Measurements from ENCODE around the gene PLD1. TPM values are rescaled to one million over a fixed set of nuclear protein-coding genes. Genes with fewer than 3 reads are reported as not detected.

Gene PLD1
- total RNA-seq, 2 experiments from 2014 or later, result 0.22 to 1.0 TPM

GRCh38 chr3:171557173-171557572 lies 253.1 kb downstream of the PLD1 start:
- Histone ChIP-seq H3K9me3 (ENCODE audit: control insufficient read depth in 1 of 2, insufficient read depth in 1 of 2, low read length in 2 of 2) (no peaks in the 10 kb centered on the region), H3K36me3 (ENCODE audit: insufficient read depth, low read length) (no peaks in the 10 kb centered on the region), H3K4me3 (ENCODE audit: low read length) (no peak overlapping the region), H3K4me1 (ENCODE audit: insufficient read depth, low read length) (peaks cover 4% of the 10 kb centered on the region), H3K27me3 (ENCODE audit: control insufficient read depth in 1 of 2, insufficient read depth in 2 of 2, low read length in 2 of 2) (no peaks in the 10 kb centered on the region), H3K27ac (ENCODE audit: low read depth in 1 of 2, low read length in 2 of 2) (no peak overlapping the region)
- intact Hi-C loops (cut with DNase I, micrococcal nuclease), result no loop called here
- Mint-ChIP-seq H3K4me1 (ENCODE audit: low read depth) (peaks cover 36% of the 10 kb centered on the region), H3K27me3 (no peaks in the 10 kb centered on the region), H3K9me3 (no peaks in the 10 kb centered on the region), H3K4me3 (no peak overlapping the region), H3K36me3 (ENCODE audit: low read depth) (no peaks in the 10 kb centered on the region), H3K27ac (no peak overlapping the region)
- ATAC-seq (ENCODE audit: poor library complexity) (no peak), DNase-seq (no peak)
- POLR2A ChIA-PET, result no interaction called here
- no peak for TF ChIP-seq CTCF (IDR thresholded peaks at IDR 0.05)
- CTCF ChIA-PET, result interaction anchor here (1.2 kb wide), 1 partner anchor 8 kb away, joined by 4 read pairs; no protein-coding TSS in a partner anchor

GRCh38 chr3:171556574-171557145 lies 253.6 kb downstream of the PLD1 start:
- ChIA-PET CTCF (no interaction called here), POLR2A (no interaction called here)
- H3K36me3 Mint-ChIP-seq (ENCODE audit: low read depth), result no peaks in the 10 kb centered on the region
- Histone ChIP-seq H3K27ac (ENCODE audit: low read depth in 1 of 2, low read length in 2 of 2) (no peak overlapping the region), H3K4me1 (ENCODE audit: insufficient read depth, low read length) (peaks cover 2% of the 10 kb centered on the region), H3K9me3 (ENCODE audit: control insufficient read depth in 1 of 2, insufficient read depth in 1 of 2, low read length in 2 of 2) (no peaks in the 10 kb centered on the region), H3K36me3 (ENCODE audit: insufficient read depth, low read length) (no peaks in the 10 kb centered on the region), H3K27me3 (ENCODE audit: control insufficient read depth in 1 of 2, insufficient read depth in 2 of 2, low read length in 2 of 2) (no peaks in the 10 kb centered on the region), H3K4me3 (ENCODE audit: low read length) (no peak overlapping the region)
- H3K4me3 Mint-ChIP-seq, result no peak overlapping the region
- intact Hi-C loops (cut with DNase I, micrococcal nuclease), result no loop called here
- H3K9me3 Mint-ChIP-seq, result no peaks in the 10 kb centered on the region
- DNase-seq (peak in 1 of 14 experiments; percentile 17), ATAC-seq (ENCODE audit: poor library complexity) (no peak)
- no peaks in the 10 kb centered on the region for H3K27me3 Mint-ChIP-seq
- TF ChIP-seq CTCF (IDR thresholded peaks at IDR 0.05), result no peak
- H3K27ac Mint-ChIP-seq, result no peak overlapping the region
- peaks cover 31% of the 10 kb centered on the region for H3K4me1 Mint-ChIP-seq (ENCODE audit: low read depth)

- H3K4me1 ChIP-seq (ENCODE audit: insufficient read depth, low read length), result no peaks in the 10 kb centered on the region
- Mint-ChIP-seq H3K36me3 (ENCODE audit: low read depth) (no peaks in the 10 kb centered on the region), H3K27ac (no peak overlapping the region), H3K9me3 (no peaks in the 10 kb centered on the region), H3K27me3 (no peaks in the 10 kb centered on the region), H3K4me1 (ENCODE audit: low read depth) (peaks cover 26% of the 10 kb centered on the region), H3K4me3 (no peak overlapping the region)
- no peaks in the 10 kb centered on the region for H3K27me3 ChIP-seq (ENCODE audit: control insufficient read depth in 1 of 2, insufficient read depth in 2 of 2, low read length in 2 of 2)
- no peak for ATAC-seq (ENCODE audit: poor library complexity)
- H3K9me3 ChIP-seq (ENCODE audit: control insufficient read depth in 1 of 2, insufficient read depth in 1 of 2, low read length in 2 of 2), result no peaks in the 10 kb centered on the region
- POLR2A ChIA-PET, result no interaction called here
- no peaks in the 10 kb centered on the region for H3K36me3 ChIP-seq (ENCODE audit: insufficient read depth, low read length)
- intact Hi-C loops (cut with DNase I, micrococcal nuclease), result no loop called here
- CTCF ChIA-PET, result no interaction called here
- no peak for DNase-seq
- H3K4me3 ChIP-seq (ENCODE audit: low read length), result no peak overlapping the region
- H3K27ac ChIP-seq (ENCODE audit: low read depth in 1 of 2, low read length in 2 of 2), result no peak overlapping the region
- TF ChIP-seq CTCF (IDR thresholded peaks at IDR 0.05), result no peak
These were observed 254.1 kb downstream of the PLD1 start for GRCh38 chr3:171556148-171556547.

All from CD4-positive, alpha-beta T cell (primary cell).